Measurements from ENCODE around the gene SPOPL.
A peak's percentile ranks its signal among the peaks of the same experiment; 100 is the strongest.
"Not testable (repeated sequence)": the region's sequence is repeated elsewhere in the genome, so short reads cannot be mapped to it uniquely, and the experiment has no call there.

Gene SPOPL

DNA sequence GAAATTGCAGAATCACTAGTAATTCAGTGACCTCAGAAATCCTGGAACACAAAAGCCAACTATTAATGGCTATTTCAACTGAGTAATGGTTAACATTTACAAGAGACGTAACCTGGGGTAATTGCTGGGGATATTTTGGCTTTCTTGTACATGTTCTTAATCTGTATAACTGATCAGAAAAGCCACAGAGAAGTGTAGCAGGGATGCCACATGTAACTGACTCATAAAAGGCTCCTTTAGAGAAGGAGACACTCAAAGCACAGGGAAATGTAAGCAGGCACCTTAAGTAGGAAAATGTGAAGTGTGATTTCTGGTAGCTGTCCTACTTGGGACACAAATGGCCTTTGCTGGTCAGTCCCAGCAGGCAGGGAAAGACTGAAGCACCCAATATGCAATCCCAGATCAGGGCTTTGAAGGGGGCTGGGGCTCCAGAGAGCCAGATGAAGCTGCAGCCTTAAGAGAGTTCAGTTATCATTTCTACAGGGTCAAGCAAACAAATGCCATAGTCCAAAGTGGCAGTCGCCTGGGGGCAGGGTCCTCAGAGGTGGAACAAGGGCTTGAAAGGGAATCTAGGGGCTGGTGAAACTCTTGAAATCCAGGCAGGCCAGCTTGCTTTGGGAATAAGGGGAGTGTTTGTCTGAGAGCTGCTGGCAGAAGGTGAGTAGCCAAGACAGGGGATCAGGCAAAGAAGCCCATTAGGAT is 7.2 kb upstream of the SPOPL start:
- DNase-seq (ENCODE audit: low spot score), result no peak

DNA sequence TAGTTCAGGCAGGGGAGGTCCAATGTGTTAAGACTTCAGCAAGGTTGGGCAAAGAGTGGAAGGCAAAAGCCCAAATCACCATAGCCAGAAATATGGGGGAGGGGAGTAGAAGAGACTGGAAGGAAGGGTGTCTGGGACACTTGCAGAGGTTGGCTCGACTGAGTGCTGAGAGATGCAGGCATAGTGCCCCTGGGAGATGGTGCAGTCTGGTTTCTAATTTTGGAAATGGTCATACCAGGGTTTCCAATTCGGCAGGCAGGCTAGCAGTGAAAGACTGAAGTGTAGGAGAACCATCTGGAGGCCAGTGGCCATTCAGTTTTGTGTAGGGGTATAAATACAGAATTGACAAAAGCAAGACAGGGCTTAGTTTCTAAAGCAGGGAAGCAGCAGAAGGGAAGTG is 6.2 kb upstream of the SPOPL start:
- DNase-seq (ENCODE audit: low spot score), result no peak

DNA sequence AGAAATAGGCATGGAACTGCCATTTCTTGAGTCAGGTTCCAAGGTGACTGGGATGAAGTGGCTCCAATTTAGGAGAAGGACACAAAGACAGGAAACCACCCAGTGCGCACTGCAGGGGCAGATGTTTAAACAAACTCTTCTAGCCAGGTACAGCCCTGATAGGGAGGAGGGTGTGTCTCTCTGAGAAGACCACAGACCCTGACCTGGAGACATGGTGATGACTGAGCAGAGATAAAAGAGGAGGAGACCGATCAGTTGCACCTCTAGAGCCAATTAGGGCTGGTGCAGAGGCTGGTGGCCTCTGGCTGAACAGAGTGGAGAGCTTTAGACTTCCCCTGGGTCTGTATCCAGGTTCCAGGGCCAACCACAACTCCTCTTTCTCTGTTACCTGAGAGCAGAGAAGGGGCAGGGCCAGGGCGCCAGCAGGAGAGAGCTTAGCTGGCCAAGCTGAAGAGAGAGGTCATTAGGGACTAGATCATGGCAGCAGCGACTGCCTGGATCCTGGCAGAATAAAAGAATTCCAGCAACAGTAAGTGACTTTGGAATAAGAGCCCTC is 5.4 kb upstream of the SPOPL start:
- no peak for DNase-seq (ENCODE audit: low spot score)

DNA sequence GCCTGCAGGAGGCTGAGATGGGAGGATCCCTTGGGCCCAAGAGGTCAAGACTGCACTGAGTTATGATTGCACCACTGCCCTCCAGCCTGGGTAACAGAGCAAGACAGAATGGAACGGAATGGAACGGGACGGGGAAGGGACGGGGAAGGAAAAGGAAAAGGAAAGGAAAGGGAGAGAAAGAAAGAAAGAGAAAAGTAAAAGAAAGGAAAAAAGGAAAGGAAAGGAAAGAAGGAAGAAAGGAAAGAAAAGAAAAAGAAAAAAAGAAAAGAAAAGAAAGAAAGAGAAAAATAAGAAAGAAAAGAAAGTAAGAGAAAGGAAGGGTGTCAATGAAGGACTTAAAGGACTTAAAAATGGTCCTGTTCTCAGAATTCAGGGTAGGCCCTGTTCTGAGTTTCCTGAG is 4.3 kb upstream of the SPOPL start:
- DNase-seq (ENCODE audit: low spot score), result no peak

DNA sequence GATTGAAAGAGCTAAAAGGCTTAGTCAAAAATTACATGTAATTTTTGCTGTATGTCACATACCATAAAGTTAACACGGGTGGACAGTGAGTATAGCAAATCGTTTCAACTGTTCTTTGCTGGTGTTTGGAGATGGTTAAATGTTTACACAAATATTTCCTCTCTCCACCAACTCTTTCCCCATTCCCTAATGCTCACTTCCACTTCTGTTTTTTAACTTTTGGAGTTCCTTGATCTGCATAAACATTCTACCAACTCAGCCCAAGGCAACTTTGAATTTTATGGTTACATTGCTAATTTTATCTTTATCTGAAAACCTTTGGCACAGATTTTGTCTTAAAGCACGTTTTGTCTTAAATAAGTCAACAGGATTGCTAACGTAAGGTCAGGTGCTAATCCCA is 1.9 kb upstream of the SPOPL start:
- no peak for DNase-seq (ENCODE audit: low spot score)

DNA sequence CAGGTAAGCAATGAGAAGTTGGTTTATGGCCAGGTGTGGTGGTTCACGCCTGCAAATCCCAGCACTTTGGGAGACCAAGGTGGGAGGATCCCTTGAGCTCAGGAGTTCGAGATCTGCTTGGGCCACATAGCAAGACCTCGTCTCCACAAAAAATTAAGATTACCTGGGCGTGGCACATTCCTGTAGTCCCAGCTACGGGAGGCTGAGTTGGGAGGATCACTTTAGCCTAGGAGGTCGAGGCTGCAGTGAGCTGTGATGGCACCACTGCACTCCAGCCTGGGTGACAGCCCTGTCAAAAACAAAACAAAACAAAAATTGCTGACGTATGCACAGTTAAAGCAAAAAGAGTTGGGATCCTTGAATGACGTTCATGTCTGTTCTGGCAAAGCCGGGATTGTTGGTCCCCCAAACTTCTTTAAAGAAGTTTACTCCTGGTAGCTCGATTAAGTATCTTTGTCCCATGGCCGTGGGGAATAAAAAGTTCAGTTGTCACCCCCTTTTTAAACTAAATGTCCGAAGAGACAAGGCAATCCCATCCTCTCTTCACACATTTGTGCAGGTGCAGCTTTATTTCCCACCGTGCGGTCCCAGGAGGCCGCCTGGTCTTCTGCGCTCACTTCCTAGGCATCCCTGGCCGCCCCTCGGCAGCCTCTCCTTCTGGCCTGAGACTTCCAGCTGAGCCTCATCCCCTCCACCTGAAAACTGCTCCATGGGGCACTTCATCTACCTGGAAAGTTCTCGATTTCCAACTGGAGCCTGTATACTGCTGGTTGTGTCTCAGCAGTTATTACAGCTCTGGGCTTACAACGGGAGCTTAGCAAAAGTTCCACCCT is 762 bp upstream of the SPOPL start:
- DNase-seq (ENCODE audit: low spot score), result no peak

DNA sequence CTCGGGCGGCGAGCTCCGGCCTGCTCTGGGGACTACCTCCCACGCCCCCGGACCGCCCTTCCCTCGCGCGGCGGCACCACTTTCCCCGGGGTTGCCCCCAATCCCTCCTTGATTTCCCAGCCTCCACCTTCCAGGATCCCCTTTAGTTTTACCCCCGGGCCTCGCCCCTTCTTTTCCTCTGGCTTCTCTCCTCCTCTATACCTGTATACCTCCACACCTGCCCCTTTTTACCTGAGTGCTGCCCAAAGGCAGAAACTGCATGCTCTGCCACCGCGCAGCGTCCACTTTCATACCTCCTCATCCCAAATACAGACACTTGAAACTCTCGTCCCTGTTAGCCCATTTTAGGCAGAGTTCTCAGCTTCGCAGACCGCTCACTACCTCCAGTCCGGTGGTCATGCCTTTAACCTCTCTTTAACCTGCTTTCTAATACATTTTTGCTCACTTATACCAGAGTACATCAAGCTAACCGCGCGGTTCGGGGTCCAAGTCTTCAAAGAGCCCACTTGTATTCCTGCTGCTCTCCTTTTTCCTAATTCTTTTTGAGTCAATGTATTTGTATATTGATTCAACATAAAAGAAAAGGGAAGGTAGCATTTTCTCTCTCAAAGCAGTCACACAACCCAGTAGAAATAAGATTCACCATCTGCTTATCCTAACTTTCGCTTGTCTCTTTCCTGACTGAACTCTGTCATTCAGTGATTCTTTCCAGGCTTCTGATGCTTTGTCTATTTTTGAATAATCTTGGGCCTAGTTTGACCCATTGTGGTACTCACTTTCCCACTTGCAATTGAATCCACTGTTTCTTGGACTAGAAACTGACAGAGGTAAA is 901 bp downstream of the SPOPL start:
- DNase-seq (ENCODE audit: low spot score), result peak; percentile 17

DNA sequence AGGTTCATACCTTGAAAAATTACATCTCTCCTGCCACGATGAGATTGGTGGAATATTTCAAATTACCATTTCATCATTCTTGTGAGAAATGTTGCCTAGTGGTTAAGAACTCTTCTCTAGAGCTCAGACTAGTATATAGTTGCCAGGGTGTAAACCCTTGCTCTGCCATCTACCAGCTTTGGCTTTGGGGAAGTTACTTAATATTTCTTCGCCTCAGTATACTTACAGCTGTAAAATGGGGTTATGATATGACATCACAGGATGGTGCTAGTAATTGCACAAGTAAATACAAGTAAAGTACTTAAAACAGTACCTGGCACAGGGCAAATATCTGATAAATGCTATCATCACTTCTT is 1.5 kb downstream of the SPOPL start:
- peak; percentile 9 for DNase-seq (ENCODE audit: low spot score)

DNA sequence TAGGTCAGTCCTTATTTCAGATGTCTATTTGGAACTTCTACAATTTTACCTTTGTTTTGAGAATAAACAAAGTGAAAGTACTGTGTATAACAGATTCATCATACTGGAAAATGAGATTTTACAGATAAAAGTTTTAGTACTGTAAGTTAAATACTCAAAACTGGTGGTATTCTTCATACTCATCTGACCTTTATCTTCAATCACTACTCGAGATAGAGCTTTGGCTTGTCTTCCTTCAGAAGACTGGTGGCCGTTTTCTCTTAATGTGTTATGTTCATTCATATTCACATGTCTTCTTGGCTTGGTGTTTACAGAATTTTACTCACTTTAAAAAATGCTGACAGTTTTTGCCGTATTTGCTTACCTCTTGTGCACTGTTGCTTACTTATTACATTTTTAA is 2.1 kb downstream of the SPOPL start:
- no peak for DNase-seq (ENCODE audit: low spot score)

DNA sequence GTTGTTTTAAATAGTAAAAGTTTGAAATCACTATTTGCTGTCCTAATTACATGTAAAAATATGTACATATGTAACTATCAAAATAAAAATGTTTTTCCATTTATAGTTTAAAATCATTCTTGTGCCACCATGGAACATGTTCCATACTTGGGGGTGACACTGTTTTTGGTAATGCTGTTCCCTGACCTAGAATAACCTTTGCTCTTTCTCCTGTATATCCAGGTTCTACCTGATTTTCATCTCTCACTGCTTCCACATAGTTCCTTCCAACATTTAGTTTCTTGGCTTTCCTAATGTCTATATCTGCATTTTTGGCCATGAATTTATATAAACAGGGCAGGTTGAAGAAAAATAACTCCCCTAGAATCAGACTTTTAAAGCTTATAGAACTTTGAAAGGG is 2.5 kb downstream of the SPOPL start:
- DNase-seq (ENCODE audit: low spot score), result no peak

DNA sequence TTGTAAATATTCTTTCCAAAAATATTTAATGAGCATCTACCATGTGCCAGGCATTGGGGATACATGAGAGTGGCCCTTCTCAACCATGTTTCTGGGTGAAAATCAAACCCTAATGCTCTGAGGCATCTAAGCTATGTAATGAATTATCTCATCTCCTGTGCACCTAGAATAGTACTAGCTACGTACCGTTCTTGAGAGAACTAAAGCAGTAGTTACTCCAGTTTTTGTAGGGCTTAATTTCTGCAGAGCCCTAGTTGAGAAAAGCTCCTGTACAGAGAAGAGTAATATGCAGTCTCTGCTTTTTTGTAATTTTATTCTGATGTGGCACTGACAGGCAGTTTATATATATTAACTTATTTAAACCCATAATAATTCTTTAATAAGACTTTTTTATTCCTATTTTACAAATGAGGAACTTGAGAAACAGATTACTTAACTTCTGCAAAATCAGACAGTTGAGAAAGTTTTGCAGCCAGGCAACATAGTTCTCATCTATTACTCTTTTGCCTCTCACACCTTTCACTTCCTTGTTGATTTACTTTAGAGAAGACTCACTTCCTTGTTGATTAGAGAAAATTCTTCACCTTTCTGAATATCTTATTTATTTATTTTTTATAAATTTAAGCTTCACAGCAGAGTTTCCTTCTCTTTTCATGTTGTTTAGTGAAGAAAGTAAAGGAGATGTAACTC is 3.1 kb downstream of the SPOPL start:
- no peak for DNase-seq (ENCODE audit: low spot score)

DNA sequence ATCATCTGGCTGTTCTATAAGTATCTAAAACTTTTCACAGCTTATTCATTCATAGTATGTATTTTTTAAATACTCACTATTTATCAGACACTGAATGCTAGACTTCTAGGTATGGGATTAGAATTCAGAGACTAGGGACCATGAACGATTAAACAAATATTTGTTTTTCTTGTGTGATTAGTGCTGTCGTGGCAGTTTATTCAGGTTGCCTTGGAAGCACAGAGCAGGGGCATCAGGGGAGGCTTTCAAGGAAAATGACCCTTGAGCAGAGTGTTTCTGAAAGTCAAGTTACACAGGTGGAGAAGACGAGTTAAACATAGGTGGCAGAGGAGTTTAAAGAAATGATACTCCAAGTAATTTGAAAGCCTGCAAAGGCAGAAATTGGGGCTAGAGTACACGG is 5.7 kb downstream of the SPOPL start:
- DNase-seq (ENCODE audit: low spot score), result no peak

DNA sequence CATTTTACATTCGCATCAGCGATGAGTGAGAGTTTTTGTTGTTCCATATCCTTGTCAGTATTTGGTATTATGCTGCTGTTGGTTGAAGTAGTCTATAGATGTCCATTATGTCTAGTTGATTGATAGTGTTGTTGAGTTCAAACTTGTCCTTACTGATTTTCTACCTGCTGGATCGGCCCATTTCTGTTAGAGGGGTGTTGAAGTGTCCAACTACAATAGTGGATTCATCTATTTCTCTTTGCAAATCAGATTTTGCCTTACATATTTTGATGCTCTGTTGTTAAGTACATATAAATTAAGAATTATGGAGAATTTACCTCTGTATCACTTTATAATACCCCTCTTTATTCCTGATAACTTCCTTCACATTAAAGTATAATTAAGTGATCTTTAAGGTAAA is 8.7 kb downstream of the SPOPL start:
- DNase-seq (ENCODE audit: low spot score), result no peak

DNA sequence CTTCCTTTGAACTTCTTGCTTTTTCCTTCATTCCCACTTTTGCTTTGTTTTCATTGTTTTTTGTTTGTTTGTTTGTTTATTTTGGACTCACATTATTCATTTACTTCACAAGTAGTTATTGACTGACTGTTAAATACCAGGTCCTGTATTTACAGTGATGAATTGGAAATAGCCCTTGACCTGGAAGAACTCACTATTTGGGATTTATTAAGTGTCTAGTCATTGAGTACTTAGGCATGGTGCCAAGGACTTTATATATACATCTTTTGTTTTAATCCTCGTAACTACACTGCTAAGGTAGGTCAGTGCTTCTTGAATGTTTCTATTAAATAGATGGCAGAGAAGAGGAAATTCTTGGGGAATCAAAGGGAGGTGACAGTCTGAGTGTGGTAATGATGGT is 11.1 kb downstream of the SPOPL start:
- DNase-seq (ENCODE audit: low spot score), result no peak

DNA sequence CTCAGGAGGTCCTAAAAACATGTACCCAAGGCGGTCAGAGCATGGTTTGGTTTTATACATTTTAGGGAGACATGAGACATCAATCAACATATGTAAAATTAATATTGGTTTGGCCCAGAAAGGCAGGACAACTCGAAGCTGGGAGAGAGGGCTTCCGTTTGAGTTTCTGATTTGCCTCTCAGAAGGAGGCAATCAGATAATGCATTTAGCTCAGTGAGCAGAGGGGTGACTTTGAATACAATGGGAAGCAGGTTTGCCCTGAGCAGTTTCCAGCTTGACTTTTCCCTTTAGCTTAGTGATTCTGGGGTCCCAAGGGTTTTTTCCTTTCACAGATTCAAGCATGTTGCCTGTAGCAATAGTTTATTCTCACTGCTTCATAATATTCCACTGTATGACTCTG is 12.6 kb downstream of the SPOPL start:
- no peak for DNase-seq (ENCODE audit: low spot score)

DNA sequence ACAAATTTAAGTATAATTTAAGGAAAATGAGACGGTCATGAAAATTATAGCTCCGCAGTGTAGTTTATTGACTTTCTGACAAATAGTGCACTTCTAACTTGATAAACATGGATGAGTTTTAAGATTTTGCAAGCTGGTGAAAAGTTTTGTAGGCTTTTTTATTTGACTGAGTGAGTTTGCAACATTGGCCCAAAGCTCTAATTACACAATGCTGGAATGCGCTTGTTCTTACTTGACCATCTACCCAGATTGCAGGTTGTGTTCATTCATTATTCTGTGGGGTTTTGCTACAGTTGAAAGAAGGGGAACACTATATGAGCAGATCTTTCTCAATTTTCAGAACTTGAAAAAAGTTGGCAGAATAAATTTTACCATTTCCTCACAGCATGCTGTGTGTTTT is 13.5 kb downstream of the SPOPL start:
- DNase-seq (ENCODE audit: low spot score), result no peak

DNA sequence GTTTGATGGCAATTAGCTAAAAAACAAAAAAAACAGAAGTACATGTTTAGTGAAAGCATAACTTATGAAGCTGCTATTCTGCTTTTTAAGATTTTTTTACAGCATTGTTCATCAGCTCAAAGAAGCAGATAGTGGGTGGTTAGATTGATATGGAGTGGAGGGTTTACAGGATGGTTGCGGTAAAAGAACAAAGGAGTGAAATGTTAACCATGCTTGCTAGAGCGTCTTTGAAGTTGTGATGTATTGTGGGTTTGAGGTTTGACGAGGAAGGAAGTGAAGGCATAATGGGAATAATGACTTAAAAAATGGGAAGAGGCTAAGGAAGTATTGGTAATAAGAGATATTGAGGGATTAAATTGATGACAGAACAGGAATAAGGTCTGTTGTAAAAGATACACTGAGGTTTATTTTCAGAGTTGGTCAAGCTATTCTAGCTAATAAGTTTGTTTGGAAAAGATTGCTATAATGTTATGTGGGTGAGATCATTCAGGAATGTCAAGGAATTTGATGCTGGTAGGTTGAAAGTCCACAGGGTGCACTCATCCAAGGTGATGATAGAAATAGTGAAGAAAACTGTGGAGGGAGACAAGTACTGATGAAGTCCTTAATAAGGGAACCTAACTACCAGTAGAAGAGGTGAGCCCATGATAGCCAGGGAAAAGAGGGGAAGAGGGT is 14.6 kb downstream of the SPOPL start:
- DNase-seq (ENCODE audit: low spot score), result peak; percentile 31

DNA sequence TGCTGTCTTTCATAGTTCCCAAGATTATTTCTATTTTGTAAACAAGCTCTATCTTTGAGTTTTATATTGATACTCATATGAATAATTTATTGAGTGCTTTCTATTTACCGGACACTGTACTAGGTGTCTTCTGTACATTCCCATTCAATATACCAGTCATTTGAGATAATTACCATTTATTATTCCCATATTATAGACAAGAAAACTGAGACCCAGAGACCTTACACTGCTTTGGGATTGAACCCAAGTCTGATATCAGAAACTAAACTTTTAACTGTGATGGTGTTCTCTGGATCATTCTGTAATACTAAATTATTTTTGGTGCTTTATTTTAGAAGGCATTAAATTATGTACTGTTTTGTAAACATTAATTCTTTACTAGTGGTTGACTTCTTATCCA is 17.3 kb downstream of the SPOPL start:
- DNase-seq (ENCODE audit: low spot score), result no peak

DNA sequence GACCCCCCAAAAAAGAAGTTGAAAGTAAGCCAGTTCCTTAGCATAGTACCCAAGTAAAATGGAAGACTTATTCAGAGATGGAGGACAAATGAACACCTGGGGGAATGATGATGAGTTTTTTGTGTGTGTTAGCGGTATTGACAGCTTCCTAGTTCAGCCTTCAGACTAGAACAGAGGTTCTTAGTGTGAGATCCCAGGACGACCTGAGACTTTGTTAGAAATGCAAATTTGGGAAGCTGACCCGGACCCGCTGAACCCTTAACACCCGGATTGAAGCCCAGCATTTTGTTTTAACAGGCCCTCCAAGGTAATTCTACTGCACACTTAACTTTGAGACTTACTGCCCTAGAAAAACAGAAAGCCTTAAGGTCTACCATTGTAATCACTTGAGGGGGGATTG is 20.3 kb downstream of the SPOPL start:
- no peak for DNase-seq (ENCODE audit: low spot score)

DNA sequence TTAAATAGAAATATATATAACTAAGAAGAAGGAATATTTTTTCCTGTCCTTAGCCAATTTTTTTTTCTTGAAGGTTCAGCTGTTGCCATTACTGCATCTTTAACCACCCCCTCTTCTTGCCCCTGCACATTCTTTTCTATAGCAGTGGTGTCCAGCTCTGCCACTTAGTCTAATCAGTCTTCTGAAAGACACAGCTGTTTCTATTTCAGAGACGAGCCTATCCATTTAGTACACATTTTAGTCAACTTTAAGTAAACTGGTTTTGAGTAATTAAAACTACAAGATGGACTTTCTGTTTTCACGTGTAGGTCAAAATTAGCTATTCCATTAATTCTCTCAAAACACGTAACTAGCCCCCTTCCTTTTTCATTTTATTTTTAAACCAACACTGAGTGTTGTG is 21.0 kb downstream of the SPOPL start:
- no peak for DNase-seq (ENCODE audit: low spot score)

DNA sequence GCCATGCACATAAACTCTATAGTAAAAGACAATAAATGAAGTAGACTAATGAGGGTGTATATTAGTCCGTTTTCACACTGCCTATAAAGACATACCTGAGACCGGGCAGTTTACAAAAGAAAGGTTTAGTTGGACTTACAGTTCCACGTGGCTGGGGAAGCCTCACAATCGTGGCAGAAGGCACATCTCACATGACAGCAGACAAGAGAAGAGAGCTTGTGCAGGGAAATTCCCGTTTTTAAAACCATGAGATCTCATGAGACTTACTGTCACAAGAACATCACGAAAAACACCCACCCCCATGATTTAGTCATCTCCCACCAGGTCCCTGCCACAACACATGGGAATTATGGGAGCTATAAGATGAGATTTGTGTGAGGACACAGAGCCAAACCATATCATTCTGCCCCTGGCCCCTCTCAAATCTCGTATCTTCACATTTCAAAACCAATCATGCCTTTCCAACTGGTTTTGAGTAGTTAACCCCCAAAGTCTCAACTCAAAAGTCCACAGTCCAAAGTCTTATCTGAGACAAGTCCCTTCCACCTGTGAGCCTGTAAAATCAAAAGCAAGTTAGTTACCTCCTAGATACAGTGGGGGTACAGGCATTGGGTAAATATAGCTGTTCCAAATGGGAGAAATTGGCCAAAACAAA is 21.6 kb downstream of the SPOPL start:
- not testable (repeated sequence) for DNase-seq (ENCODE audit: low spot score)
